H9 (cell line): ENCODE results near the gene LRRC36. TPM values are rescaled to one million over a fixed set of nuclear protein-coding genes. Genes with fewer than 3 reads are reported as not detected.

ENCODE experiments used
- DNase-seq: peaks from one replicate; pipeline ENCODE4 v3.0.0-alpha.2; 2017
- H2AFZ ChIP-seq: one replicate; pipeline ENCODE4 v1.6.1; 2013; ENCODE audit warnings: mild to moderate bottlenecking, low read length, control low read depth, moderate library complexity
- H2AK5ac ChIP-seq: 2 replicates; pipeline ENCODE4 v1.6.1; 2013; ENCODE audit warnings: low read length, control low read depth, mixed read lengths; ENCODE audit not compliant: insufficient read length
- H2BK120ac ChIP-seq: one replicate; pipeline ENCODE4 v1.6.1; 2013; ENCODE audit warnings: low read depth, mild to moderate bottlenecking, low read length, control low read depth, inconsistent platforms; ENCODE audit not compliant: poor library complexity, severe bottlenecking
- H2BK12ac ChIP-seq: 2 replicates; pipeline ENCODE4 v1.6.1; 2013; ENCODE audit warnings: low read length, control low read depth, mixed read lengths, low read depth; ENCODE audit not compliant: insufficient read length
- H2BK15ac ChIP-seq: 2 replicates; pipeline ENCODE4 v1.6.1; 2013; ENCODE audit warnings: low read depth, low read length, control low read depth
- H2BK20ac ChIP-seq: one replicate; pipeline ENCODE4 v1.6.1; 2013; ENCODE audit warnings: low read depth, mild to moderate bottlenecking, low read length, control low read depth, inconsistent platforms; ENCODE audit not compliant: poor library complexity, severe bottlenecking
- H2BK5ac ChIP-seq: 2 replicates; pipeline ENCODE4 v1.6.1; 2013; ENCODE audit warnings: low read length, control low read depth, mixed read lengths; ENCODE audit not compliant: insufficient read length
- H3K14ac ChIP-seq: 2 replicates; pipeline ENCODE4 v1.6.1; 2013; ENCODE audit warnings: low read length, control low read depth; ENCODE audit not compliant: insufficient read depth
- H3K18ac ChIP-seq: 2 replicates; pipeline ENCODE4 v1.6.1; 2013; ENCODE audit warnings: low read depth, mild to moderate bottlenecking, mixed read lengths, low read length, control low read depth; ENCODE audit not compliant: insufficient read length
- H3K23ac ChIP-seq: 2 replicates; pipeline ENCODE4 v1.6.1; 2013; ENCODE audit warnings: low read length, control low read depth, mixed read lengths, low read depth; ENCODE audit not compliant: insufficient read length
- H3K23me2 ChIP-seq: 2 replicates; pipeline ENCODE4 v1.6.1; 2013; ENCODE audit warnings: low read depth, mild to moderate bottlenecking, mixed read lengths, low read length, control low read depth; ENCODE audit not compliant: insufficient read length, poor library complexity, severe bottlenecking
- H3K27ac ChIP-seq: 2 replicates; pipeline ENCODE4 v1.5.1; 2013; ENCODE audit warnings: low read length, control low read depth, mixed read lengths, low read depth; ENCODE audit not compliant: insufficient read length
- H3K27me3 ChIP-seq: 2 replicates; pipeline ENCODE4 v1.6.1; 2013; ENCODE audit warnings: low read length, control low read depth, inconsistent platforms; ENCODE audit not compliant: insufficient read depth
- H3K4ac ChIP-seq: 2 replicates; pipeline ENCODE4 v1.6.1; 2013; ENCODE audit warnings: low read depth, mild to moderate bottlenecking, control low read depth, inconsistent platforms, low read length, moderate library complexity
- H3K4me1 ChIP-seq: 2 replicates; pipeline ENCODE4 v1.6.1; 2013; ENCODE audit warnings: low read length, control low read depth, inconsistent platforms; ENCODE audit not compliant: insufficient read depth
- H3K4me2 ChIP-seq: 2 replicates; pipeline ENCODE4 v1.6.1; 2013; ENCODE audit warnings: low read length, control low read depth, mixed read lengths; ENCODE audit not compliant: insufficient read length, insufficient read depth
- H3K56ac ChIP-seq: 2 replicates; pipeline ENCODE4 v1.6.1; 2013; ENCODE audit warnings: low read depth, mild to moderate bottlenecking, mixed read lengths, low read length, control low read depth; ENCODE audit not compliant: insufficient read length
- H3K79me1 ChIP-seq: 2 replicates; pipeline ENCODE4 v1.6.1; 2013; ENCODE audit warnings: low read depth, mild to moderate bottlenecking, moderate library complexity, low read length, control low read depth, inconsistent platforms; ENCODE audit not compliant: insufficient read depth, poor library complexity, severe bottlenecking
- H3K79me2 ChIP-seq: 2 replicates; pipeline ENCODE4 v1.6.1; 2013; ENCODE audit warnings: low read length, control low read depth, inconsistent platforms; ENCODE audit not compliant: insufficient read depth
- H3K9ac ChIP-seq: 2 replicates; pipeline ENCODE4 v1.6.1; 2013; ENCODE audit warnings: low read length, control low read depth, mixed read lengths; ENCODE audit not compliant: insufficient read length; ENCODE audit errors: extremely low read depth
- H3K9me3 ChIP-seq: one replicate; pipeline ENCODE4 v1.6.1; 2013; ENCODE audit warnings: low read depth, low read length, inconsistent platforms; ENCODE audit not compliant: control insufficient read depth
- H3T11ph ChIP-seq: one replicate; pipeline ENCODE4 v1.6.1; 2013; ENCODE audit warnings: mild to moderate bottlenecking, low read length, control low read depth, inconsistent platforms
- H4K20me1 ChIP-seq: one replicate; pipeline ENCODE4 v1.6.1; 2013; ENCODE audit not compliant: control insufficient read depth, insufficient read length, insufficient read depth
- H4K5ac ChIP-seq: 2 replicates; pipeline ENCODE4 v1.6.1; 2013; ENCODE audit warnings: low read depth, mild to moderate bottlenecking, mixed read lengths, low read length, control low read depth; ENCODE audit not compliant: insufficient read length
- H4K8ac ChIP-seq: replicated peaks from 2 replicates; pipeline ENCODE4 v1.6.1; 2013; ENCODE audit warnings: low read length, control low read depth, mixed read lengths, low read depth; ENCODE audit not compliant: insufficient read length
- H4K91ac ChIP-seq: 2 replicates; pipeline ENCODE4 v1.6.1; 2013; ENCODE audit warnings: low read depth, mild to moderate bottlenecking, moderate library complexity, mixed read lengths, low read length, control low read depth; ENCODE audit not compliant: insufficient read length
- H3K27ac Mint-ChIP-seq, 3 experiments: 2 replicates in 2 of 3; 3 replicates in 1 of 3; pipeline ENCODE4 v1.8.0; 2020 to 2021; ENCODE audit warnings: mixed read lengths in 3 of 3, mild to moderate bottlenecking in 1 of 3, moderate library complexity in 1 of 3
- H3K27me3 Mint-ChIP-seq: 2 replicates; pipeline ENCODE4 v1.8.0; 2021; ENCODE audit warnings: low read depth, mild to moderate bottlenecking, moderate library complexity, mixed read lengths
- H3K36me3 Mint-ChIP-seq, 3 experiments: 2 replicates in 2 of 3; 3 replicates in 1 of 3; pipeline ENCODE4 v1.8.0; 2020 to 2021; ENCODE audit warnings: low read depth in 3 of 3, mixed read lengths in 3 of 3; ENCODE audit not compliant: insufficient read depth in 1 of 3
- H3K4me1 Mint-ChIP-seq, 2 experiments: 2 replicates each; pipeline ENCODE4 v1.8.0; 2020; ENCODE audit warnings: mixed read lengths in 2 of 2
- H3K4me3 Mint-ChIP-seq, 2 experiments: 2 replicates in 1 of 2; 3 replicates in 1 of 2; pipeline ENCODE4 v1.8.0; 2020 to 2021; ENCODE audit warnings: mild to moderate bottlenecking in 2 of 2, mixed read lengths in 2 of 2, moderate library complexity in 1 of 2
- H3K9me3 Mint-ChIP-seq, 2 experiments: 2 replicates in 1 of 2; 3 replicates in 1 of 2; pipeline ENCODE4 v1.8.0; 2020; ENCODE audit warnings: mild to moderate bottlenecking in 2 of 2, mixed read lengths in 2 of 2, moderate library complexity in 1 of 2
- CTCF ChIP-seq: fragments of 200-600 bp; sonication (generic); conservative IDR thresholded peaks from 3 replicates; pipeline ENCODE4 v1.8.0; 2021; ENCODE audit warnings: antibody characterized with exemption, mild to moderate bottlenecking
- WGBS: extraction: QIAGEN DNeasy Blood & Tissue Kit; methylation state at CpG from one replicate; pipeline ENCODE4 v1.1.7; 2013; ENCODE audit warnings: missing lambda C conversion rate, low lambda C conversion rate, mixed read lengths; ENCODE audit not compliant: insufficient read length; ENCODE audit errors: extremely low coverage; 5-methylcytosine and 5-hydroxymethylcytosine counted together
- total RNA-seq: library from RNA; stranded (reverse); gene quantifications from 2 replicates; pipeline ENCODE4 v1.2.1, GENCODE V29; 2021

The LRRC36 gene
- total RNA-seq, 1 experiment from 2014 or later, result not detected

- no peak overlapping the region for H4K8ac ChIP-seq
- H4K91ac ChIP-seq, result no peak overlapping the region
- no peak overlapping the region for H3K27ac ChIP-seq
- no peak overlapping the region for H3K23ac ChIP-seq
- peaks cover 25% of the 10 kb centered on the region; the same call in 1 of the 2 replicates for H3K27me3 ChIP-seq
- H3K27me3 Mint-ChIP-seq, result peaks cover 81% of the 10 kb centered on the region
- H4K20me1 ChIP-seq, result peaks cover 2% of the 10 kb centered on the region
- no peaks in the 10 kb centered on the region for H3K4me1 ChIP-seq
- no peak overlapping the region for H4K5ac ChIP-seq
- H3K9me3 ChIP-seq, result no peaks in the 10 kb centered on the region
- peak overlapping the region; percentile 39 to 73 for H3K4me3 Mint-ChIP-seq
- DNase-seq, result no peak
- H3T11ph ChIP-seq, result no peak overlapping the region
- H3K4me2 ChIP-seq, result peak overlapping the region; percentile 12
- H3K9ac ChIP-seq, result no peak overlapping the region
- peak overlapping the region; percentile 29 for H3K18ac ChIP-seq
- H3K4ac ChIP-seq, result no peak overlapping the region
- no peak overlapping the region for H2BK12ac ChIP-seq
- no peak overlapping the region for H2BK5ac ChIP-seq
- no peak overlapping the region for H3K56ac ChIP-seq
- H2AFZ ChIP-seq, result no peak overlapping the region
- peak overlapping the region; percentile 20 for H3K14ac ChIP-seq
- H3K23me2 ChIP-seq, result peaks cover 3% of the 10 kb centered on the region
- H3K9me3 Mint-ChIP-seq, result no peaks in the 10 kb centered on the region
- no peak overlapping the region for H2BK20ac ChIP-seq
- H3K79me1 ChIP-seq, result no peaks in the 10 kb centered on the region
- no peaks in the 10 kb centered on the region for H3K79me2 ChIP-seq
- no peak overlapping the region for H2AK5ac ChIP-seq
- WGBS, result no CpG with 5 or more reads among the region's 88 CpGs
- H3K36me3 Mint-ChIP-seq, result no peaks in the 10 kb centered on the region
- H2BK15ac ChIP-seq, result no peak overlapping the region
- H3K4me1 Mint-ChIP-seq, result peaks cover 13 to 32% of the 10 kb centered on the region in 2 experiments
- H3K27ac Mint-ChIP-seq, result no peak overlapping the region
- TF ChIP-seq CTCF, result no peak
- H2BK120ac ChIP-seq, result no peak overlapping the region
These were observed 67.8 kb downstream of the LRRC36 start for GRCh38 chr16:67394155-67395104.
